SK-N-SH (cell line): Measurements from ENCODE around the gene S100A13.

Source experiments
- CTCF ChIP-seq: fragments of 200-600 bp; sonication (generic); IDR thresholded peaks from 2 replicates; pipeline ENCODE4 v1.6.1; 2017; ENCODE audit warnings: antibody characterized with exemption, mild to moderate bottlenecking, moderate library complexity
- FOSL2 ChIP-seq: IDR thresholded peaks from 2 replicates; pipeline ENCODE4 v1.4.0; 2012; ENCODE audit warnings: low read depth, mild to moderate bottlenecking, moderate library complexity, borderline replicate concordance
- FOXM1 ChIP-seq: IDR thresholded peaks from 2 replicates; pipeline ENCODE4 v1.4.0; 2012; ENCODE audit warnings: low read depth, mild to moderate bottlenecking
- POLR2AphosphoS5 ChIP-seq: IDR thresholded peaks from 2 replicates; pipeline ENCODE4 v1.6.1; 2012; ENCODE audit warnings: low read depth, low read length
- RAD21 ChIP-seq: IDR thresholded peaks from 2 replicates; pipeline ENCODE4 v1.6.1; 2012; ENCODE audit warnings: mild to moderate bottlenecking, low read length
- RFX5 ChIP-seq: IDR thresholded peaks from 2 replicates; pipeline ENCODE4 v1.6.1; 2012; ENCODE audit warnings: mild to moderate bottlenecking, improper control_type of control experiment, low read length
- TAF1 ChIP-seq: IDR thresholded peaks from 2 replicates; pipeline ENCODE4 v1.6.1; 2012; ENCODE audit warnings: low read depth, mild to moderate bottlenecking, low read length, moderate library complexity, borderline replicate concordance
- YY1 ChIP-seq: IDR thresholded peaks from 2 replicates; pipeline ENCODE4 v1.4.0; 2012; ENCODE audit warnings: low read depth, mild to moderate bottlenecking
- TF ChIP-seq, protein P1 (sequence below): fragments of 150-350 bp; IDR thresholded peaks from 2 replicates; pipeline ENCODE4 v1.6.1; 2017; ENCODE audit warnings: antibody characterized with exemption, low read length, low read depth, borderline replicate concordance

DNA sequence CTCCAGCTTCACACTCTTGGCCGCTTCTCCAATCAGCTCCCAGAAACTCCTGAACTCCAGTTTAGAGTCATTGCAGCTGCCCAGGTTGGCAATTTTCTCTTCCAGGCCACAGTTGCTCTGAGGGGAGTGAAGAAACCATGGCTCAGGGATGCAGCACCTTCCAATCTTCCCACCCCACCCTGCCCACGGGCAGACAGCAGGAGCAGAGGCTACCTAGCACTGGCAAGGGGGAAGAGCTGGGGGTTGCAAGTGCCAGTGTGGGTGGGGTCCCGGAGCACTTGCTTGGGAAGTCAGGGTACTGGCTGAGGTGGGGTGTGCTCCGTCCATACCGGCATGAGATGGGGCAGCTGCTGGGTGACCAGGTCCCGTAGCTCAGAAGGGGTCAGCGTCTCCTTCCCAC is 12.4 kb downstream of the S100A13 start:
- no peak for TF ChIP-seq CTCF
- TF ChIP-seq FOSL2 = no peak
- TF ChIP-seq, protein P1, sequence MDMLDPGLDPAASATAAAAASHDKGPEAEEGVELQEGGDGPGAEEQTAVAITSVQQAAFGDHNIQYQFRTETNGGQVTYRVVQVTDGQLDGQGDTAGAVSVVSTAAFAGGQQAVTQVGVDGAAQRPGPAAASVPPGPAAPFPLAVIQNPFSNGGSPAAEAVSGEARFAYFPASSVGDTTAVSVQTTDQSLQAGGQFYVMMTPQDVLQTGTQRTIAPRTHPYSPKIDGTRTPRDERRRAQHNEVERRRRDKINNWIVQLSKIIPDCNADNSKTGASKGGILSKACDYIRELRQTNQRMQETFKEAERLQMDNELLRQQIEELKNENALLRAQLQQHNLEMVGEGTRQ = no peak
- no peak for TF ChIP-seq FOXM1
- TF ChIP-seq RFX5 = no peak
- no peak for TF ChIP-seq POLR2AphosphoS5
- TF ChIP-seq YY1 = no peak
- no peak for TF ChIP-seq RAD21
- TF ChIP-seq TAF1 = no peak
